ENCODE measurements around the gene TPST2.

DNA sequence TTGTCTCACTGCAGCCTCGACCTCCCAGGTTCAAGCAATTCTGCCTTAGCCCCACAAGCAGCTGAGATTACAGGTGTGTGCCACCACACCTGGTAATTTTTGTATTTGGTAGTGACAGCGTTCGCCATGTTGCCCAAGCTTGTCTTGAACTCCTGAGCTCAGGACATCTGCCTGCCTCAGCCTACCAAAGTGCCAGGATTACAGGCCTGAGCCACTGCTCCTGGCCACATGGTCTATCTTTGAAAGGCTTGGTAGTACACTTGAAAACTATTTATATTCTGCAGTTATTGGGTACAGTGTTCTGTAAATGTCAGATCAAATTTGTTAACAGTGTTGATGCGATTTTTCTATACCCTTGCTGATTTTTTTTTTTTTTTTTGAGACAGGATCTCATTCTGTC is 41.4 kb upstream of the TPST2 start:
- TF ChIP-seq, protein P1, sequence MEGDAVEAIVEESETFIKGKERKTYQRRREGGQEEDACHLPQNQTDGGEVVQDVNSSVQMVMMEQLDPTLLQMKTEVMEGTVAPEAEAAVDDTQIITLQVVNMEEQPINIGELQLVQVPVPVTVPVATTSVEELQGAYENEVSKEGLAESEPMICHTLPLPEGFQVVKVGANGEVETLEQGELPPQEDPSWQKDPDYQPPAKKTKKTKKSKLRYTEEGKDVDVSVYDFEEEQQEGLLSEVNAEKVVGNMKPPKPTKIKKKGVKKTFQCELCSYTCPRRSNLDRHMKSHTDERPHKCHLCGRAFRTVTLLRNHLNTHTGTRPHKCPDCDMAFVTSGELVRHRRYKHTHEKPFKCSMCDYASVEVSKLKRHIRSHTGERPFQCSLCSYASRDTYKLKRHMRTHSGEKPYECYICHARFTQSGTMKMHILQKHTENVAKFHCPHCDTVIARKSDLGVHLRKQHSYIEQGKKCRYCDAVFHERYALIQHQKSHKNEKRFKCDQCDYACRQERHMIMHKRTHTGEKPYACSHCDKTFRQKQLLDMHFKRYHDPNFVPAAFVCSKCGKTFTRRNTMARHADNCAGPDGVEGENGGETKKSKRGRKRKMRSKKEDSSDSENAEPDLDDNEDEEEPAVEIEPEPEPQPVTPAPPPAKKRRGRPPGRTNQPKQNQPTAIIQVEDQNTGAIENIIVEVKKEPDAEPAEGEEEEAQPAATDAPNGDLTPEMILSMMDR (IDR thresholded peaks at IDR 0.05) = no peak
- no peak for TF ChIP-seq POLR2A (IDR thresholded peaks at IDR 0.05)

All from esophagus squamous epithelium (tissue), 4 donors.